VCaP (cell line): ENCODE results near the gene DONSON.
"Not testable (repeated sequence)": the region's sequence is repeated elsewhere in the genome, so short reads cannot be mapped to it uniquely, and the experiment has no call there.

ENCODE experiments used
- H3K27ac ChIP-seq: fragments of 450-650 bp; 2 replicates; pipeline ENCODE4 v1.5.1; 2017
- TF ChIP-seq, protein P1 (sequence below): fragments of 450-650 bp; conservative IDR thresholded peaks from 2 replicates; pipeline ENCODE4 v1.5.1; 2017; ENCODE audit warnings: mild to moderate bottlenecking, moderate library complexity

Gene DONSON, protein sequence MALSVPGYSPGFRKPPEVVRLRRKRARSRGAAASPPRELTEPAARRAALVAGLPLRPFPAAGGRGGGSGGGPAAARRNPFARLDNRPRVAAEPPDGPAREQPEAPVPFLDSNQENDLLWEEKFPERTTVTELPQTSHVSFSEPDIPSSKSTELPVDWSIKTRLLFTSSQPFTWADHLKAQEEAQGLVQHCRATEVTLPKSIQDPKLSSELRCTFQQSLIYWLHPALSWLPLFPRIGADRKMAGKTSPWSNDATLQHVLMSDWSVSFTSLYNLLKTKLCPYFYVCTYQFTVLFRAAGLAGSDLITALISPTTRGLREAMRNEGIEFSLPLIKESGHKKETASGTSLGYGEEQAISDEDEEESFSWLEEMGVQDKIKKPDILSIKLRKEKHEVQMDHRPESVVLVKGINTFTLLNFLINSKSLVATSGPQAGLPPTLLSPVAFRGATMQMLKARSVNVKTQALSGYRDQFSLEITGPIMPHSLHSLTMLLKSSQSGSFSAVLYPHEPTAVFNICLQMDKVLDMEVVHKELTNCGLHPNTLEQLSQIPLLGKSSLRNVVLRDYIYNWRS

DNA sequence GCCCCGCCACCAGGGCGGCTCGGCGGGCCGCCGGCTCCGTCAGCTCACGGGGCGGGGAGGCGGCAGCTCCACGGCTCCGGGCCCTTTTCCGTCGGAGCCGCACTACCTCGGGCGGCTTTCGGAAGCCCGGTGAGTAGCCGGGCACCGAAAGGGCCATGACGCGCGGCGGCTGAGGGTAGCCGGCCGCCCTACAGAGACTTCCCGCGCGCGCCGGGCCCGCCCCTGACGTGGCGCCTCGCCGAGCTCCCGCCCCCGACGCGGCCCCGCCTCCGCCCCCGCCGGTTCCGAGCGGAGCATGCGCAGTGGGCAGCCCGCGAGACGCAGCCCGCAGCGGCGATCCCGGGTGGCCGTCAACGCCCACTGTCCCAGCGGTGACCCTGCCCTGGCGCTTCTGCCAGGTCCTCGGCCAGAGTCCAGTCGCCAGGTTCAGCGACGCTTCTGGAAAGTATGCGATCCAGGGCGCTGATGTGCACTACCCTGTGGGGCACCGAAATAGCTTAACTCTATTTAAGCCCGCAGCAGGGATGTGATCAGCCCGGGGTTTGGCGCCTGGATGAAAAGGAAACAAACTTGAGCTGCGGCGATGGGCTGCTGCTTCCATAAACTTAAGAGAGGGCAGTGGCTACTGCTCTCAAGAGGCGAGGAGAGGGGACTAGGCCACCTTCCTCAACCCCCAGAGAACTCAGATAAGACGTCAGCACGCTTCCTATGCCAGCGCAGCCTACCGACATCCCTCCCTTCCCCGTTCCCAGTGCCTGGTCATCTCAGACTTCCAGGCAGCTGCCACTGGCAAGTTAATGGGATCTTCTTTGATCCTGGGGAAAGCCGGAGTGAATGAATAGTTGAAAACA lies at the start of gene DONSON:
DONSON (minus strand) TSS at position 200 of the 851 bp plus-strand sequence; CDS start at position 157, 43 bp downstream.
- peak within 1 kb of the TSS; percentile 84 for H3K27ac ChIP-seq
- TF ChIP-seq, protein P1, sequence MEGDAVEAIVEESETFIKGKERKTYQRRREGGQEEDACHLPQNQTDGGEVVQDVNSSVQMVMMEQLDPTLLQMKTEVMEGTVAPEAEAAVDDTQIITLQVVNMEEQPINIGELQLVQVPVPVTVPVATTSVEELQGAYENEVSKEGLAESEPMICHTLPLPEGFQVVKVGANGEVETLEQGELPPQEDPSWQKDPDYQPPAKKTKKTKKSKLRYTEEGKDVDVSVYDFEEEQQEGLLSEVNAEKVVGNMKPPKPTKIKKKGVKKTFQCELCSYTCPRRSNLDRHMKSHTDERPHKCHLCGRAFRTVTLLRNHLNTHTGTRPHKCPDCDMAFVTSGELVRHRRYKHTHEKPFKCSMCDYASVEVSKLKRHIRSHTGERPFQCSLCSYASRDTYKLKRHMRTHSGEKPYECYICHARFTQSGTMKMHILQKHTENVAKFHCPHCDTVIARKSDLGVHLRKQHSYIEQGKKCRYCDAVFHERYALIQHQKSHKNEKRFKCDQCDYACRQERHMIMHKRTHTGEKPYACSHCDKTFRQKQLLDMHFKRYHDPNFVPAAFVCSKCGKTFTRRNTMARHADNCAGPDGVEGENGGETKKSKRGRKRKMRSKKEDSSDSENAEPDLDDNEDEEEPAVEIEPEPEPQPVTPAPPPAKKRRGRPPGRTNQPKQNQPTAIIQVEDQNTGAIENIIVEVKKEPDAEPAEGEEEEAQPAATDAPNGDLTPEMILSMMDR, result peak; percentile 31; the same call in 1 of the 2 replicates

DNA sequence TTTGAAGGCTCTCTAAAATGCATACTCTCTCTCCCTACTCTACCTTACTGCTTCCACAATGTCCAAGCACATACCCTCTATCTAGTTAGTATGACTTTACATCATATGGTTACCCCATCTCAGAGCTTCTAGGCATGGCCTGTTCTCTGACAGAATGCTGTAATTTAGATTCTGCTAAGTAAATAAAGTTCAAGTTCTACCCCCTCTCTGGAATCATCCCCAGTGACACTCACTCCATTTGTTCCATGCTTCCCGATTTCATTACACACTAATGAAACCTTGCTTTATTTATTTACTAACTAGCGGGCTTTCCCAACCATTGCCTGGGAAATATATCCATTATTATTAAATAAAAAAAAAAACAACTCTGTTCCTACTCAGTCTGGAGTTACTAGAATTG lies 45.8 kb upstream of the DONSON start:
- H3K27ac ChIP-seq, result no peak overlapping the region
- TF ChIP-seq, protein P1, result no peak

DNA sequence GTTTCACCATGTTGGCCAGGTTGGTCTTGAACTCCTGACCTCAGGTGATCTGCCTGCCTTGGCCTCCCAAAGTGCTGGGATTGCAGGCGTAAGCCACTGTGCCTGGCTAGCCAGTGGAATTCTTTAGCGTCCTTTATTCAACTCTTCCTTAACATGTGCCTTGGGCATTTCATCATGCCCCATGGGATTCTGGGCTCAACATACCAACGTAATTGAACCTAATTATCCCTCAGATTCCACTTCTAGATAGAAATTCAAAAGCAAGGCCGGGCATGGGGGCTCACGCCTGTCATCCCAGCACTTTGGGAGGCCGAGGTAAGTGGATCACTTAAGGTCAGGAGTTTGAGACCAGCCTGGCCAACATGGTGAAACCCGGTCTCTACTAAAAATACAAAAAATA lies 37.7 kb upstream of the DONSON start:
- not testable (repeated sequence) for H3K27ac ChIP-seq

DNA sequence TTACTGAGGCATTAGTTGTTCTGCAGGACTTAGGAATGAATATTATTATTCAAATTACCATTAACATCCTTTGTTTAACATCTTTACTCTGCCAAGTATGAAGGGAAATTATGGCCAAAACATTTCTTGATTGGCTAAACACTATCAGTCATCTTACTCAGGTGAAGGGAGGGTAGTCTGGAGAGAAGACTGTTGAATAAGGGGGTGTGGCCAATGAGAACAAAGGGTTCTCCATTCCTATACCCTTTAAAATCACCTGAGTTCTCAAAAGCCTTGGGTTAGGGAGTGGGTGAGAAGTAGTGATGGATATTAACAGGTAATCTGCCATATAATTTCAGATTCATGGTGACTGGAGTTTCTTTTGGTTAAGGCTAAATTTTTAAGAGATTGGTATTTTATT lies 33.8 kb upstream of the DONSON start:
- TF ChIP-seq, protein P1, result no peak
- H3K27ac ChIP-seq, result no peak overlapping the region

DNA sequence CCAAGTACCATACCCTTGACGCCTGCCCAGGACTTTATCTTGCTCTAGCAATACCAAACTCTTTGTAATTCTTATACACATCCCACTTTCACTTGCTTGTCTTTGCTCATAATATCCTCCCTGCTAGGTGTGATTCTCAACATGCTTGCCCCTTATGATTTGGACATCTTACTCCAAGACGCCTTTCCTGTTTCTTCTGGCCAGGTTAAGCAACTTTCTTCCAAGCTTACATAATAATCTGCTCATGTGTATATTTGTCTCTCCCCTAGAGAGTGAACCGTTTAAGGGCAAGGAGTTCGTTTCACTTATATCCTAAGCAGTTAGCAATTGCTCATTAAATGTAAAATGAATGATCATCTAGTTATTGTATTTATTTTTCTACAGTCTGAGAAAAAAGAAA lies 31.2 kb upstream of the DONSON start:
- TF ChIP-seq, protein P1, result no peak
- no peak overlapping the region for H3K27ac ChIP-seq

DNA sequence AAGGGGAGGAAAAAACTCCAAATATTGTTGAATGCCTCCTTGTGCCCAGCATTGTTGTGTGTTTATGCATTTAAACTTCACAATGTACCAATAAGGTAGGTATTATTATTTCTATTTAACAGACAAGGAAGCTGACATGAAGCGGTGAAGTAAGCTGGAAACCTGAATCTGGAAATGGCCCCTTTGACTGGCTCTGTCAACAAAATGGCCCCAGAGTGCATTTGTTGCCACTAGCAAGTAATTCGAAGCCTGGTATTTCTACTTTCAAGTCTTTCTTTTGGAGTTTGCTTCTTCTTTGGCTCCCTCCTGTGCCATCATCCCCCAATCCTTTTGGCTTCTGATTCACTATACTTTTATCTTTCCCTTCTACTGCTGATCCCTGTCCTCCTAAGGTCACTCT lies 29.9 kb upstream of the DONSON start:
- TF ChIP-seq, protein P1, result no peak
- no peak overlapping the region for H3K27ac ChIP-seq

DNA sequence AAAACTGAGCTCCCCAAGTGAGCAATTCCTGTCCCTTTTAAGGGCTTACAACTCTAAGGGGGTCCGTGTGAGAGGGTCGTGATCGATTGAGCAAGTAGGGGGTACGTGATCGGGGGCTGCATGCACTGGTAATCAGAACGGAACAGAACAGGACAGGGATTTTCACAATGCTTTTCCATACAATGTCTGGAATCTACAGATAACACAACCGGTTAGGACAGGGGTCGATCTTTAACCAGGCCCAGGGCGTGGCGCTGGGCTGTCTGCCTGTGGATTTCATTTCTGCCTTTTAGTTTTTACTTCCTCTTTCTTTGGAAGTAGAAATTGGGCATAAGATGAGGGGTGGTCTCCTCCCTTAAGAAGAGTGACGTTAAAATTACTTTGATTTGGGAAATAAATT lies 29.1 kb upstream of the DONSON start:
- H3K27ac ChIP-seq, result not testable (repeated sequence)

DNA sequence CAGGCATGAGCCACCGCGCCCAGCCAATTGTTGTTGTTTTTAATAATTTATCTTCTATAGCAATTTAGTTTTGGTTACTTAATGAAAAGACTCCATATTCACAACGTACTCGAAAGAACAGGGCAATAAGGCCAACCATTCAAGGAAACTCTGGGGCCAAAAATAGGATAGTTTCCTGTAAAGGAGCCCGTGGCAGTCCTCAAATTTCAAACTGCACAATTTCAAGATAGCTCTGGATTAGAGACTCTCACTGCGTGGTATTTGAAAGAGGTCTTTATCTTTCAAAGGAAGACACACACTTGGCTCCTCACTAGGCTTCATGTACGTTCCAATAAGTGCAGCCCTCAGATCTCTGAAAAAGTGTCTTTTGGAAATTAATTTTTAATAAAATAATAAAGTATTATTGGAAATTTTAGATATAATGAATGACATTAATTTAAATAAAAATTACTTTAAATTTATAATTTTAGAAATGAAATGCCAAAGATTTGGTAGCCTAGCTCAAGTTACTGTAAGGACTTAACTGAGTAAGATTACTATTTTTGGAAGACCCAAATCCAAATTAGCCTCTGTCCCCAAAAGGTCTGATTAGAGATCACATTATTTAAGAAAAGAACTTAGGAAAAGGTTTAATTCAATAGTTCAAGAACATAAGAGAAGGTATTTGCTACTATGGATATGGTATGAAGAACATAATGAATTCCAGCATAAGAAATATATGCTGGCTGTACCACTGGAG lies 22.7 kb upstream of the DONSON start:
- TF ChIP-seq, protein P1, result no peak
- H3K27ac ChIP-seq, result no peak overlapping the region
